Pancreas (tissue), 10 donors: ENCODE measurements around the gene NUDT6. TPM values are rescaled to one million over a fixed set of nuclear protein-coding genes. Genes with fewer than 3 reads are reported as not detected.

Experiments used
- ATAC-seq, 4 donors: fragments of 200-7000 bp; cut with Tn5 transposase; one replicate each; pipeline versions ENCODE4 v1.8.0 to v1.9.1; 2020; ENCODE audit warnings: mild to moderate bottlenecking in 4 of 4, moderate library complexity in 4 of 4
- DNase-seq, 6 donors: peaks; one replicate each; pipeline ENCODE4 v3.0.0-alpha.2; 2020
- FAIRE-seq: peaks from 2 replicates; lab custom pipeline; 2012; peaks lifted over from hg19 to GRCh38; lab: Jason Lieb, UNC
- H3K27ac ChIP-seq, 4 donors: fragments of 200-600 bp; sonication (generic); 1 replicate in 3 of 4; 2 replicates in 1 of 4; pipeline versions ENCODE4 v1.5.0 to v1.8.0; 2020
- H3K27me3 ChIP-seq, 4 donors: fragments of 200-600 bp; one replicate each; pipeline ENCODE4 v1.8.0; 2021
- H3K36me3 ChIP-seq, 3 donors: fragments of 200-600 bp; sonication (generic) in 1 of 3; one replicate each; pipeline versions ENCODE4 v1.5.0 to v1.8.0; 2020 to 2021
- H3K4me1 ChIP-seq, 3 donors: fragments of 200-600 bp; one replicate each; pipeline ENCODE4 v1.8.0; 2021
- H3K4me3 ChIP-seq, 4 donors: fragments of 200-600 bp; sonication (generic) in 2 of 4; one replicate each; pipeline versions ENCODE4 v1.5.0 to v1.8.0; 2020 to 2021
- H3K9me3 ChIP-seq, 4 donors: fragments of 200-600 bp; one replicate each; pipeline ENCODE4 v1.8.0; 2021
- WGBS, 2 donors: extraction: QIAGEN DNeasy Blood & Tissue Kit; methylation state at CpG; one replicate each; pipeline ENCODE4 v1.1.7; 2013; 5-methylcytosine and 5-hydroxymethylcytosine counted together
- intact Hi-C, 3 donors: fragments of 100-400 bp; cut with DNase I; formaldehyde crosslinking; loops; one replicate each; pipeline versions ENCODE4 v1.11.1 to v1.14.2; 2022
- polyA plus RNA-seq, 2 donors: library from polyadenylated mRNA; stranded (reverse); fragments of 200-250 nt; gene quantifications; one replicate each; pipeline ENCODE4 v1.2.3, GENCODE V29; 2013
- total RNA-seq, 6 donors: library from RNA; stranded (reverse); fragmentation: NEBNext Ultra II Directional in 4 of 6; extraction: Animal tissue kit (Norgen Biotek cat#: 25700) in 4 of 6; gene quantifications; one replicate each; pipeline versions ENCODE4 v1.2.1 to v1.2.4, GENCODE V29; 2021 to 2023
- TF ChIP-seq, protein P1 (sequence below), 4 donors: fragments of 200-600 bp; sonication (generic) in 3 of 4; IDR thresholded peaks; one replicate each; pipeline versions ENCODE4 v1.5.0 to v1.8.0; 2021; ENCODE audit warnings: antibody characterized with exemption in 4 of 4
- donor health status: healthy with polysubstance abuse.
- donor health status: DM: no; HTN: no; CAD: no; lungs with moderate emphysema.
- donor health status: DM: no; HTN: no; CAD: no.
- donor health status: control.
- donor health status: control.
- donor health status: Bipolar disorder and iron deficiency.
- donor health status: DM: yes; HTN: yes; CAD: no.
- donor health status: DM: no; HTN: no; CAD: no.
- donor health status: DM: no; HTN: no; CAD: no.
- donor health status: DM: yes; HTN: yes; CAD: no.

NUDT6 gene
- total and polyA plus RNA-seq, 8 donors: 1.6 to 8.2 (median 2.4) TPM

DNA sequence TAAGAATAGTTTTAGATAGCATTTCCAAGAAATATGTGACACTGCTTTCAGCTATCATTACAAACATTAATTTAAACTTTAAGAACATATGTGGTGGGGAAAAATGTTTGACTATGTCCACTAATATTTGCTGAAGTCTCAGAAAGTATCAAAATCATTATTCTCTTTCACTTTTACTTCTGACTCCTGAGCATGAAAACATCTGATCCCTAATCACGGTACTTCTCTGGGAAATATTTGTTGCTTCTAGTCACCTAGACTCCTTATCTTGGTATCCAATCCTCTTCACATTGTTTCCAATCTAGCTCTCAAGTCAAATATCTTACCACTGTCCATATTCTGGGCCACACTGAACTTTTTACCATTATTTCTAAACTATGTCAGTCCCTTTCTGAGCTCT is 10.8 kb downstream of the NUDT6 start:
- Histone ChIP-seq H3K27ac (no peak overlapping the region), H3K27me3 (no peaks in the 10 kb centered on the region), H3K4me1 (no peaks in the 10 kb centered on the region), H3K9me3 (no peaks in the 10 kb centered on the region), H3K4me3 (no peak overlapping the region), H3K36me3 (no peaks in the 10 kb centered on the region)
- 88 to 91% methylated on average over 1 of the region's 1 CpG for WGBS, 2 donors
- DNase-seq (no peak), FAIRE-seq (no peak), ATAC-seq (no peak)
- TF ChIP-seq, protein P1, sequence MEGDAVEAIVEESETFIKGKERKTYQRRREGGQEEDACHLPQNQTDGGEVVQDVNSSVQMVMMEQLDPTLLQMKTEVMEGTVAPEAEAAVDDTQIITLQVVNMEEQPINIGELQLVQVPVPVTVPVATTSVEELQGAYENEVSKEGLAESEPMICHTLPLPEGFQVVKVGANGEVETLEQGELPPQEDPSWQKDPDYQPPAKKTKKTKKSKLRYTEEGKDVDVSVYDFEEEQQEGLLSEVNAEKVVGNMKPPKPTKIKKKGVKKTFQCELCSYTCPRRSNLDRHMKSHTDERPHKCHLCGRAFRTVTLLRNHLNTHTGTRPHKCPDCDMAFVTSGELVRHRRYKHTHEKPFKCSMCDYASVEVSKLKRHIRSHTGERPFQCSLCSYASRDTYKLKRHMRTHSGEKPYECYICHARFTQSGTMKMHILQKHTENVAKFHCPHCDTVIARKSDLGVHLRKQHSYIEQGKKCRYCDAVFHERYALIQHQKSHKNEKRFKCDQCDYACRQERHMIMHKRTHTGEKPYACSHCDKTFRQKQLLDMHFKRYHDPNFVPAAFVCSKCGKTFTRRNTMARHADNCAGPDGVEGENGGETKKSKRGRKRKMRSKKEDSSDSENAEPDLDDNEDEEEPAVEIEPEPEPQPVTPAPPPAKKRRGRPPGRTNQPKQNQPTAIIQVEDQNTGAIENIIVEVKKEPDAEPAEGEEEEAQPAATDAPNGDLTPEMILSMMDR (IDR thresholded peaks at IDR 0.05): no peak
- intact Hi-C loops: no loop called here

GRCh38 chr4:122909683-122910082 is 12.7 kb downstream of the NUDT6 start:
- intact Hi-C loops: loop anchor here in 1 of 3 donors (10.0 kb wide), 1 partner anchor 145 kb away; no protein-coding TSS in a partner anchor
- 68 to 88% methylated on average over 2 of the region's 2 CpGs for WGBS, 2 donors
- Histone ChIP-seq H3K36me3 (no peaks in the 10 kb centered on the region), H3K9me3 (no peaks in the 10 kb centered on the region), H3K27me3 (no peaks in the 10 kb centered on the region), H3K4me3 (no peak overlapping the region), H3K4me1 (no peaks in the 10 kb centered on the region), H3K27ac (no peak overlapping the region)
- no peak for DNase-seq
- TF ChIP-seq, protein P1 (IDR thresholded peaks at IDR 0.05): no peak
- no peak for FAIRE-seq
- ATAC-seq: no peak

DNA sequence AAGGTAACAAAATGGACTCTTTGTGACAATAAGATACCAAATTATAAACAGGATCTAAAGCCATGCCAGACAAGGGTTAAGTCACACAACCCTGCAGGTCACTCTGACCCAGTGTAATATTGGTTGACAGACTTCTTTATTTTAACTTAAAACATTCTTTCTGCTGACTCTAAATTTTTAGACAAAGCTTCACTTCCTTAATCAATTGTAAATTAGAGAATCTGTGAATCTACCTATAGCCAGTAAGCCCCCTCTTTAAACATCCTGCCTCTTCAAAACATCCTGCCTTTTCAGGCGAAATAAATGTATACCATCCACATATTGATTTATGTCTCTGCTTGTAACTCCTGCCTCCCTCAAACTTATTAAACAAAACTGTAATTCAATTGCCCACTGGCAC is 14.2 kb downstream of the NUDT6 start:
- 86 to 89% methylated on average over 1 of the region's 1 CpG for WGBS, 2 donors
- H3K9me3 ChIP-seq: no peaks in the 10 kb centered on the region
- intact Hi-C loops: loop anchor here in 1 of 3 donors (10.0 kb wide), 1 partner anchor 143 kb away; no protein-coding TSS in a partner anchor

DNA sequence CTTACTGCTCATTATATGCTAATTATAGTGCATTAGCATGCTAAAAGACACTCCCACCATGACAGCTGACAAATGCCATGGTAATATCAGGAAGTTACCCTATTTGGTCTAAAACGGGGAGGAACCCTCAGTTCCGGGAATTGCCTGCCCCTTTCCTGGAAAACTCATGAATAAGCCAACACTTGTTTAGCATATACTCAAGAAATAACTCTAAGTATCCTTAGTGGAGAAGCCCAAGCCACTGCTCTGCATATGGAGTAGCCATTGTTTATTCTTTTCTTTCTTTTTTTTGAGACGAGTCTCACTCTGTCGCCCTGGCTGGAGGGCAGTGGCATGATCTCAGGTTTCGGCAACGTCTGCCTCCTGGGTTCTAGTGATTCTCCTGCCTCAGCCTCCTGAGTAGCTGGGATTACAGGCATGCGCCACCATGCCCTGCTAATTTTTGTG is 15.5 kb downstream of the NUDT6 start:
- FAIRE-seq (no peak), DNase-seq (no peak), ATAC-seq (no peak)
- H3K27ac ChIP-seq: no peak overlapping the region
- no peaks in the 10 kb centered on the region for H3K36me3 ChIP-seq
- TF ChIP-seq, protein P1 (IDR thresholded peaks at IDR 0.05): no peak
- no peaks in the 10 kb centered on the region for H3K27me3 ChIP-seq
- H3K9me3 ChIP-seq: no peaks in the 10 kb centered on the region
- 90 to 96% methylated on average over 7 of the region's 7 CpGs for WGBS, 2 donors
- intact Hi-C loops: loop anchor here in 1 of 3 donors (10.0 kb wide), 1 partner anchor 142 kb away; no protein-coding TSS in a partner anchor
- H3K4me3 ChIP-seq: no peak overlapping the region
- no peaks in the 10 kb centered on the region for H3K4me1 ChIP-seq

More for the DNA sequence above, 14.2 kb downstream of the NUDT6 start:
- FAIRE-seq: no peak
- TF ChIP-seq, protein P1 (IDR thresholded peaks at IDR 0.05): no peak
- H3K4me3 ChIP-seq: no peak overlapping the region
- H3K27me3 ChIP-seq: no peaks in the 10 kb centered on the region
- no peak for DNase-seq
- no peaks in the 10 kb centered on the region for H3K4me1 ChIP-seq
- no peak for ATAC-seq
- no peak overlapping the region for H3K27ac ChIP-seq
- no peaks in the 10 kb centered on the region for H3K36me3 ChIP-seq

DNA sequence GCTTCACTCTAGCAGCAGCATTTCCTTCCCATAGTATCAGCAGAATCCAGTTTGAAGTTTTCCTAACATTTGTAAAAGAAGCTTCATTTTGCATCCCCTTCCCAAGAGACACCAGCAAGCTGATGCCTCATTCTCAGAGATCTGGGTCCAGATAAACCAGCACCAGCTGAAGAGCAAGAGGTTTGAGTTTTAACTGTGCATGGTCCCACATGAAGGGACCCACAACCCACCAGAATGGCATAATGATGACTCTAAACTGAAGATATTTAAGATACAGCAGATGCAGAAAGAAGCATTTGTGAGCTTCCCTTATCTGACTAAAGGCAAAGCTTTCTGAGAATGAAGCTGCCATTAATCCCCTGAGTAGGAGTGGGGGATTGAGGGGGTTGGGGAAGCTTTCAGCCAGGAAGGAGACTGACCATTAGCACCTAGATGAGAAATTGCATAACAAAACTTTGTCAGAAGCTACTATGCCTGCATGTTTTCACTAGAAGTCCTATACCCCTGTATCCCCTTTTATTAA is 18.6 kb downstream of the NUDT6 start:
- intact Hi-C loops: loop anchor here in 1 of 3 donors (10.0 kb wide), 1 partner anchor 139 kb away; no protein-coding TSS in a partner anchor
- H3K9me3 ChIP-seq: no peaks in the 10 kb centered on the region
- H3K4me1 ChIP-seq: no peaks in the 10 kb centered on the region
- no peaks in the 10 kb centered on the region for H3K27me3 ChIP-seq
- TF ChIP-seq, protein P1 (IDR thresholded peaks at IDR 0.05): no peak
- FAIRE-seq (no peak), DNase-seq (no peak), ATAC-seq (no peak)
- no peak overlapping the region for H3K27ac ChIP-seq
- no peak overlapping the region for H3K4me3 ChIP-seq
- no peaks in the 10 kb centered on the region for H3K36me3 ChIP-seq
